Astrocyte (in vitro differentiated cells and primary cell): ENCODE results near the gene BICDL2. TPM values are rescaled to one million over a fixed set of nuclear protein-coding genes. Genes with fewer than 3 reads are reported as not detected.

ENCODE experiments used
- DNase-seq: peaks from one replicate; pipeline ENCODE4 v3.0.0-alpha.2; 2010; ENCODE audit warnings: low read depth
- FAIRE-seq: peaks from 2 replicates; lab custom pipeline; 2011; peaks lifted over from hg19 to GRCh38; lab: Jason Lieb, UNC
- H2AFZ ChIP-seq: 2 replicates; pipeline ENCODE4 v1.6.0; 2012; ENCODE audit warnings: low read depth, low read length, inconsistent platforms
- H3K27ac ChIP-seq: 2 replicates; pipeline ENCODE4 v1.5.1; 2011; ENCODE audit warnings: low read depth, low read length, inconsistent platforms
- H3K27me3 ChIP-seq: 2 replicates; pipeline ENCODE4 v1.6.0; 2011; ENCODE audit warnings: low read length, inconsistent platforms; ENCODE audit not compliant: insufficient read depth
- H3K36me3 ChIP-seq: 2 replicates; pipeline ENCODE4 v1.5.1; 2011; ENCODE audit warnings: low read length, inconsistent platforms; ENCODE audit not compliant: insufficient read depth
- H3K4me1 ChIP-seq: 2 replicates; pipeline ENCODE4 v1.5.1; 2011; ENCODE audit warnings: low read length, inconsistent platforms; ENCODE audit not compliant: insufficient read depth
- H3K4me2 ChIP-seq: 2 replicates; pipeline ENCODE4 v1.6.0; 2012; ENCODE audit warnings: low read length, inconsistent platforms
- H3K4me3 ChIP-seq: 2 replicates; pipeline ENCODE4 v1.5.1; 2011; ENCODE audit warnings: low read depth, mild to moderate bottlenecking, low read length, inconsistent platforms; ENCODE audit not compliant: insufficient read depth
- H3K79me2 ChIP-seq: 2 replicates; pipeline ENCODE4 v1.6.0; 2012; ENCODE audit warnings: mild to moderate bottlenecking, low read length, inconsistent platforms; ENCODE audit not compliant: insufficient read depth
- H3K9ac ChIP-seq: 2 replicates; pipeline ENCODE4 v1.6.0; 2012; ENCODE audit warnings: mild to moderate bottlenecking, low read length, inconsistent platforms
- H3K9me3 ChIP-seq: 2 replicates; pipeline ENCODE4 v1.5.1; 2012; ENCODE audit warnings: low read depth, mild to moderate bottlenecking, low read length, inconsistent platforms; ENCODE audit not compliant: insufficient read depth
- H4K20me1 ChIP-seq: 2 replicates; pipeline ENCODE4 v1.6.0; 2012; ENCODE audit warnings: low read length, inconsistent platforms; ENCODE audit not compliant: insufficient read depth
- H3K27ac Mint-ChIP-seq: one replicate; pipeline ENCODE4 v1.8.0; 2021; ENCODE audit warnings: mild to moderate bottlenecking, mixed read lengths; ENCODE audit not compliant: unreplicated experiment
- H3K27me3 Mint-ChIP-seq: one replicate; pipeline ENCODE4 v1.8.0; 2021; ENCODE audit warnings: low read depth, mixed read lengths; ENCODE audit not compliant: unreplicated experiment
- H3K36me3 Mint-ChIP-seq: one replicate; pipeline ENCODE4 v1.8.0; 2021; ENCODE audit warnings: low read depth, mixed read lengths; ENCODE audit not compliant: unreplicated experiment
- H3K4me1 Mint-ChIP-seq: one replicate; pipeline ENCODE4 v1.8.0; 2021; ENCODE audit warnings: low read depth, mixed read lengths; ENCODE audit not compliant: unreplicated experiment
- H3K4me3 Mint-ChIP-seq: one replicate; pipeline ENCODE4 v1.8.0; 2021; ENCODE audit warnings: mild to moderate bottlenecking, moderate library complexity, mixed read lengths; ENCODE audit not compliant: unreplicated experiment
- H3K9me3 Mint-ChIP-seq: one replicate; pipeline ENCODE4 v1.8.0; 2021; ENCODE audit warnings: mild to moderate bottlenecking, mixed read lengths; ENCODE audit not compliant: unreplicated experiment
- CTCF ChIP-seq: IDR thresholded peaks from 2 replicates; pipeline ENCODE4 v1.5.1; 2011; ENCODE audit warnings: low read depth, mild to moderate bottlenecking, inconsistent platforms, low read length, moderate library complexity; ENCODE audit not compliant: insufficient read depth
- EZH2 ChIP-seq: IDR thresholded peaks from 2 replicates; pipeline ENCODE4 v1.6.1; 2012; ENCODE audit warnings: mild to moderate bottlenecking, low read length, inconsistent platforms; ENCODE audit not compliant: insufficient read depth
- total RNA-seq: library from RNA; stranded (reverse); gene quantifications from 2 replicates; pipeline ENCODE4 v1.2.1, GENCODE V29; 2021

The BICDL2 gene
- total RNA-seq, 1 donor from 2014 or later, result 0.16 TPM

GRCh38 chr16:3007957-3008689 is 28.6 kb downstream of the BICDL2 start:
- TF ChIP-seq CTCF (no peak), EZH2 (no peak)
- no peak for FAIRE-seq
- Mint-ChIP-seq H3K27me3 (peaks cover 2% of the 10 kb centered on the region), H3K9me3 (no peaks in the 10 kb centered on the region), H3K4me1 (peaks cover 17% of the 10 kb centered on the region), H3K27ac (peak overlapping the region; percentile 47), H3K4me3 (peak overlapping the region; percentile 65), H3K36me3 (no peaks in the 10 kb centered on the region)
- no peak overlapping the region for H3K4me3 ChIP-seq
- peaks cover 5% of the 10 kb centered on the region for H4K20me1 ChIP-seq
- no peak overlapping the region for H3K27ac ChIP-seq
- H3K79me2 ChIP-seq, result no peaks in the 10 kb centered on the region
- no peak for DNase-seq
- no peak overlapping the region for H2AFZ ChIP-seq
- no peaks in the 10 kb centered on the region for H3K36me3 ChIP-seq
- H3K9me3 ChIP-seq, result no peaks in the 10 kb centered on the region
- no peak overlapping the region for H3K4me2 ChIP-seq
- H3K9ac ChIP-seq, result no peak overlapping the region
- peaks cover 18% of the 10 kb centered on the region for H3K4me1 ChIP-seq
- peaks cover 42% of the 10 kb centered on the region for H3K27me3 ChIP-seq

- no peak for TF ChIP-seq EZH2
- no peak for TF ChIP-seq CTCF
- no peaks in the 10 kb centered on the region for H3K79me2 ChIP-seq
- H3K4me1 Mint-ChIP-seq, result peaks cover 17% of the 10 kb centered on the region
- no peak overlapping the region for H3K4me2 ChIP-seq
- no peak overlapping the region for H3K27ac ChIP-seq
- H3K36me3 ChIP-seq, result no peaks in the 10 kb centered on the region
- no peak overlapping the region for H3K4me3 ChIP-seq
- no peak overlapping the region for H3K9ac ChIP-seq
- no peak overlapping the region for H2AFZ ChIP-seq
- peaks cover 2% of the 10 kb centered on the region for H3K27me3 Mint-ChIP-seq
- no peaks in the 10 kb centered on the region for H3K36me3 Mint-ChIP-seq
- H3K9me3 ChIP-seq, result no peaks in the 10 kb centered on the region
- no peaks in the 10 kb centered on the region for H3K9me3 Mint-ChIP-seq
- peaks cover 15% of the 10 kb centered on the region for H3K4me1 ChIP-seq
- no peak overlapping the region for H3K27ac Mint-ChIP-seq
- H3K27me3 ChIP-seq, result peaks cover 34% of the 10 kb centered on the region
- FAIRE-seq, result no peak
- DNase-seq, result no peak
- H3K4me3 Mint-ChIP-seq, result no peak overlapping the region
- peaks cover 5% of the 10 kb centered on the region for H4K20me1 ChIP-seq
Observed at GRCh38 chr16:3007059-3007956, 29.4 kb downstream of the BICDL2 start.
